ENCODE data around the gene ZNF486. TPM values are rescaled to one million over a fixed set of nuclear protein-coding genes. Genes with fewer than 3 reads are reported as not detected.

ZNF486 gene
- total RNA-seq, 1 donor from 2014 or later, result 15.3 TPM

Other genes starting within 250 kb of the ZNF486 start
- 10.8 and 16.2 TPM in 2 replicates for gene ZNF682, start 127.7 kb upstream of the ZNF486 start, total RNA-seq (ENCODE audit: low replicate concordance)
- gene ZNF90, start 89.2 kb upstream of the ZNF486 start, total RNA-seq (ENCODE audit: low replicate concordance), result 13.3 and 23.7 TPM in 2 replicates

Data from type B pancreatic cell (in vitro differentiated cells).